GM18505 (cell line): Measurements from ENCODE around the gene ZNF441.
"Not testable (repeated sequence)": the region's sequence is repeated elsewhere in the genome, so short reads cannot be mapped to it uniquely, and the experiment has no call there.

Experiments used
- ATAC-seq: cut with Tn5 transposase; IDR thresholded peaks from one replicate; pipeline ENCODE4 v1.9.1; 2021; ENCODE audit not compliant: unreplicated experiment
- POLR2A ChIP-seq: IDR thresholded peaks from 4 replicates; pipeline ENCODE4 v1.6.1; 2011; ENCODE audit warnings: borderline replicate concordance; ENCODE audit not compliant: insufficient read depth, insufficient read length; ENCODE audit errors: extremely low read depth

ZNF441 gene

GRCh38 chr19:11754663-11755062, 12.1 kb upstream of the ZNF441 start:
- no peak for ATAC-seq
- TF ChIP-seq POLR2A: no peak

- no peak for TF ChIP-seq POLR2A
- no peak for ATAC-seq
These were observed 9.8 kb upstream of the ZNF441 start for GRCh38 chr19:11756965-11757364.

- no peak for TF ChIP-seq POLR2A
- ATAC-seq: no peak
These were observed 7.0 kb upstream of the ZNF441 start for GRCh38 chr19:11759805-11760204.

GRCh38 chr19:11763117-11763516, 3.7 kb upstream of the ZNF441 start:
- ATAC-seq: no peak
- no peak for TF ChIP-seq POLR2A

- no peak for TF ChIP-seq POLR2A
- no peak for ATAC-seq
These were observed 3.2 kb upstream of the ZNF441 start for GRCh38 chr19:11763611-11764010.

- TF ChIP-seq POLR2A: peak; percentile 51
- ATAC-seq: peak; percentile 21
These were observed 883 bp downstream of the ZNF441 start for GRCh38 chr19:11767633-11768133.

GRCh38 chr19:11769995-11770394, 3.2 kb downstream of the ZNF441 start:
- ATAC-seq: no peak

GRCh38 chr19:11771520-11771919, 4.7 kb downstream of the ZNF441 start:
- ATAC-seq: not testable (repeated sequence)

More at GRCh38 chr19:11769995-11770394, 3.2 kb downstream of the ZNF441 start:
- TF ChIP-seq POLR2A: no peak

GRCh38 chr19:11776669-11777068, 9.9 kb downstream of the ZNF441 start:
- not testable (repeated sequence) for ATAC-seq

- no peak for ATAC-seq
- no peak for TF ChIP-seq POLR2A
These were observed 13.7 kb downstream of the ZNF441 start for GRCh38 chr19:11780431-11781020.

- TF ChIP-seq POLR2A: no peak
- ATAC-seq: no peak
These were observed 14.7 kb downstream of the ZNF441 start for GRCh38 chr19:11781295-11782057.

- no peak for ATAC-seq
- no peak for TF ChIP-seq POLR2A
These were observed 17.0 kb downstream of the ZNF441 start for GRCh38 chr19:11783767-11784166.

GRCh38 chr19:11784356-11784755, 17.6 kb downstream of the ZNF441 start:
- TF ChIP-seq POLR2A: no peak
- no peak for ATAC-seq

- no peak for TF ChIP-seq POLR2A
- ATAC-seq: no peak
These were observed 20.7 kb downstream of the ZNF441 start for GRCh38 chr19:11787536-11787935.
